Measurements from ENCODE around the gene POLR3GL. TPM values are rescaled to one million over a fixed set of nuclear protein-coding genes. Genes with fewer than 3 reads are reported as not detected.
"Not testable (repeated sequence)": the region's sequence is repeated elsewhere in the genome, so short reads cannot be mapped to it uniquely, and the experiment has no call there.

Gene POLR3GL
- total and polyA plus RNA-seq, 2 donors, result 37.5 to 89.6 TPM

GRCh38 chr1:145926686-145927062 lies 37.8 kb upstream of the POLR3GL start:
- Histone ChIP-seq H3K27ac (ENCODE audit: low read depth in 1 of 2, low read length in 1 of 2) (peak overlapping the region; percentile 97 to 99), H3K36me3 (ENCODE audit: control insufficient read depth in 2 of 2, insufficient read depth in 2 of 2, low read length in 1 of 2) (peaks cover 10 to 15% of the 10 kb centered on the region in 2 donors), H3K4me1 (ENCODE audit: control insufficient read depth in 2 of 2, insufficient read depth in 2 of 2, low read length in 2 of 2) (peaks cover 4 to 14% of the 10 kb centered on the region in 2 donors), H3K27me3 (ENCODE audit: control insufficient read depth in 2 of 2, insufficient read depth in 1 of 2, low read length in 1 of 2) (no peaks in the 10 kb centered on the region), H3K4me3 (ENCODE audit: low read length in 2 of 2) (peak overlapping the region; percentile 88 to 93), H3K9me3 (ENCODE audit: control insufficient read depth in 2 of 2, insufficient read depth in 1 of 2, low read length in 1 of 2) (no peaks in the 10 kb centered on the region)
- peak in 1 of 9 donors; percentile 36 for DNase-seq (ENCODE audit: low read depth in 6 of 9, low spot score in 9 of 9)
- WGBS, result 14% methylated on average over 19 of the region's 19 CpGs

- WGBS, result under 1% methylated on average over 41 of the region's 41 CpGs
These were observed 37.2 kb upstream of the POLR3GL start, which contains the start of gene RBM8A for GRCh38 chr1:145927063-145927886. RBM8A (minus strand) TSS chr1:145927484; CDS start chr1:145927426, 58 bp downstream.

GRCh38 chr1:145927916-145928643 lies 36.4 kb upstream of the POLR3GL start:
- peaks cover 10 to 16% of the 10 kb centered on the region in 2 donors for H3K36me3 ChIP-seq (ENCODE audit: control insufficient read depth in 2 of 2, insufficient read depth in 2 of 2, low read length in 1 of 2)
- peak overlapping the region; percentile 97 to 99 for H3K27ac ChIP-seq (ENCODE audit: low read depth in 1 of 2, low read length in 1 of 2)
- WGBS, result 71% methylated on average over 20 of the region's 20 CpGs
- peak in 1 of 9 donors; percentile 20 for DNase-seq (ENCODE audit: low read depth in 6 of 9, low spot score in 9 of 9)
- no peaks in the 10 kb centered on the region for H3K9me3 ChIP-seq (ENCODE audit: control insufficient read depth in 2 of 2, insufficient read depth in 1 of 2, low read length in 1 of 2)
- H3K4me3 ChIP-seq (ENCODE audit: low read length in 2 of 2), result peak overlapping the region; percentile 88 to 93
- H3K4me1 ChIP-seq (ENCODE audit: control insufficient read depth in 2 of 2, insufficient read depth in 2 of 2, low read length in 2 of 2), result peaks cover 4 to 17% of the 10 kb centered on the region in 2 donors
- no peaks in the 10 kb centered on the region for H3K27me3 ChIP-seq (ENCODE audit: control insufficient read depth in 2 of 2, insufficient read depth in 1 of 2, low read length in 1 of 2)

More at GRCh38 chr1:145927063-145927886, 37.2 kb upstream of the POLR3GL start, which contains the start of gene RBM8A:
- Histone ChIP-seq H3K36me3 (ENCODE audit: control insufficient read depth in 2 of 2, insufficient read depth in 2 of 2, low read length in 1 of 2) (peaks cover 10 to 17% of the 10 kb centered on the region in 2 donors), H3K9me3 (ENCODE audit: control insufficient read depth in 2 of 2, insufficient read depth in 1 of 2, low read length in 1 of 2) (no peaks in the 10 kb centered on the region), H3K4me1 (ENCODE audit: control insufficient read depth in 2 of 2, insufficient read depth in 2 of 2, low read length in 2 of 2) (peaks cover 4 to 14% of the 10 kb centered on the region in 2 donors), H3K27me3 (ENCODE audit: control insufficient read depth in 2 of 2, insufficient read depth in 1 of 2, low read length in 1 of 2) (no peaks in the 10 kb centered on the region), H3K4me3 (ENCODE audit: low read length in 2 of 2) (peak within 1 kb of the TSS; percentile 88 to 93), H3K27ac (ENCODE audit: low read depth in 1 of 2, low read length in 1 of 2) (peak within 1 kb of the TSS; percentile 97 to 99)
- peak; percentile 93 to 99 (median 98) for DNase-seq (ENCODE audit: low read depth in 6 of 9, low spot score in 9 of 9)

DNA sequence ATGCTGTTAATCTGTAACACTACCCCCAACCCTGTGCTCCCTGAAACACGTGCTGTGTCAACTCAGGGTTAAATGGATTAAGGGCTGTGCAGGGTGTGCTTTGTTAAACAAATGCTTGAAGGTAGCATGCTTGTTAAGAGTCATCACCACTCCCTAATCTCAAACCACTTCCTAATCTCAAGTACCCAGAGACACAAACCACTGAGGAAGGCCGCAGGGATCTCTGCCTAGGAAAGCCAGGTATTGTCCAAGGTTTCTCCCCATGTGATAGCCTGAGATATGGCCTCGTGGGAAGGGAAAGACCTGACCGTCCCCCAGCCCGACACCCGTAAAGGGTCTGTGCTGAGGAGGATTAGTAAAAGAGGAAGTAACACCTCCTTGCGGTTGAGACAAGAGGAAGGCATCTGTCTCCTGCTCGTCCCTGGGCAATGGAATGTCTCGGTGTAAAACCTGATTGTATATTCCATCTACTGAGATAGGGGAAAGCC lies 31.9 kb upstream of the POLR3GL start:
- H3K27me3 ChIP-seq (ENCODE audit: control insufficient read depth in 2 of 2, insufficient read depth in 1 of 2, low read length in 1 of 2), result not testable (repeated sequence)

GRCh38 chr1:145935708-145936107 lies 28.8 kb upstream of the POLR3GL start:
- DNase-seq (ENCODE audit: low read depth in 6 of 9, low spot score in 9 of 9), result no peak
- no peak overlapping the region for H3K27ac ChIP-seq (ENCODE audit: low read depth in 1 of 2, low read length in 1 of 2)
- peaks cover 13 to 28% of the 10 kb centered on the region in 2 donors for H3K36me3 ChIP-seq (ENCODE audit: control insufficient read depth in 2 of 2, insufficient read depth in 2 of 2, low read length in 1 of 2)
- peaks cover 0 to 4% of the 10 kb centered on the region in 2 donors for H3K4me1 ChIP-seq (ENCODE audit: control insufficient read depth in 2 of 2, insufficient read depth in 2 of 2, low read length in 2 of 2)
- H3K4me3 ChIP-seq (ENCODE audit: low read length in 2 of 2), result no peak overlapping the region
- H3K27me3 ChIP-seq (ENCODE audit: control insufficient read depth in 2 of 2, insufficient read depth in 1 of 2, low read length in 1 of 2), result no peaks in the 10 kb centered on the region
- no peaks in the 10 kb centered on the region for H3K9me3 ChIP-seq (ENCODE audit: control insufficient read depth in 2 of 2, insufficient read depth in 1 of 2, low read length in 1 of 2)

More for the DNA sequence above, 31.9 kb upstream of the POLR3GL start:
- Histone ChIP-seq H3K36me3 (ENCODE audit: control insufficient read depth in 2 of 2, insufficient read depth in 2 of 2, low read length in 1 of 2) (peaks cover 11 to 27% of the 10 kb centered on the region in 2 donors), H3K27ac (ENCODE audit: low read depth in 1 of 2, low read length in 1 of 2) (peak overlapping the region in 1 of 2 donors; percentile 47)
- not testable (repeated sequence) for H3K4me3 ChIP-seq (ENCODE audit: low read length in 2 of 2); H3K9me3 ChIP-seq (ENCODE audit: control insufficient read depth in 2 of 2, insufficient read depth in 1 of 2, low read length in 1 of 2); H3K4me1 ChIP-seq (ENCODE audit: control insufficient read depth in 2 of 2, insufficient read depth in 2 of 2, low read length in 2 of 2)
- 4% methylated on average over 9 of the region's 9 CpGs for whole genome bisulfite sequencing
- DNase-seq (ENCODE audit: low read depth in 6 of 9, low spot score in 9 of 9), result peak in 1 of 9 donors; percentile 52

DNA sequence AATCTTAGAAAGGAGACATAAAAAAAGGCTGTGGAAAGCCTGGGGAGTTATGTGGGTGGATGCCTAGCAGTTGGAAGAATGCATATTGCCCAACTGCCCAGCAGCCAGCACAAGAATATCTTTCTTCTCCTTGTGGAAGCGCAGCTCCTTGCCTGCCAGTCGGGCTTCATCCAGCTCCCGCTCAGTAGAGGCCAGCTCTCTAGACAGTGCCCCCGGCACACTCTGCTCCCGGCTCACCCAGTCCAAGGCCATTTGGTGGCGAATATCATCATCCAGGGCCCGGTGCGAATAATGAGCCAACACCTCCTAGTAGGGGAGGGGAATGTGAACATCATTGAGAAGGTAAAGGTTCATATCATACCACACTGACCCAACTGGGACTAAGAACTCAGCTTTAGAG lies 28.2 kb upstream of the POLR3GL start:
- no peaks in the 10 kb centered on the region for H3K27me3 ChIP-seq (ENCODE audit: control insufficient read depth in 2 of 2, insufficient read depth in 1 of 2, low read length in 1 of 2)
- no peak overlapping the region for H3K27ac ChIP-seq (ENCODE audit: low read depth in 1 of 2, low read length in 1 of 2)
- DNase-seq (ENCODE audit: low read depth in 6 of 9, low spot score in 9 of 9), result no peak
- 97% methylated on average over 8 of the region's 8 CpGs for WGBS
- H3K36me3 ChIP-seq (ENCODE audit: control insufficient read depth in 2 of 2, insufficient read depth in 2 of 2, low read length in 1 of 2), result peaks cover 13 to 28% of the 10 kb centered on the region in 2 donors
- H3K4me1 ChIP-seq (ENCODE audit: control insufficient read depth in 2 of 2, insufficient read depth in 2 of 2, low read length in 2 of 2), result peaks cover 0 to 4% of the 10 kb centered on the region in 2 donors
- no peaks in the 10 kb centered on the region for H3K9me3 ChIP-seq (ENCODE audit: control insufficient read depth in 2 of 2, insufficient read depth in 1 of 2, low read length in 1 of 2)
- no peak overlapping the region for H3K4me3 ChIP-seq (ENCODE audit: low read length in 2 of 2)

DNA sequence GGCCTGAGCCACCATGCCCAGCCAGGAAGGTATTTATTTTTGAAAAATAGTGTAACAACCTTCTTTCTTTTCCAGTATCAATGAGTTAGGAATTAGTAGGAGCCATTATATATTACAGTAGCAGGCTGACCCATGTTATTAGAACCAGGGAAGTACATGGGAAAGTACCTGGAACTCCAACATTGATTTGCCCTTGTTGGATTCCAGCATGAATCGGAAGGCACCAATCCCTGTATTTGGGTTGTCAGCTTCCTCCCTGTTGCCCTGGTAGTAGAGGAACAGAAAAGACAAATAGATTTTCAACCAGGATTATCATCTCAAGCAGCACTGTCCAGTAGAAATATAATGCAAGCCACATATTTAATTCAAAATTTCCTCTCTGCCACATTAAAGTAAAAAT lies 27.1 kb upstream of the POLR3GL start:
- Histone ChIP-seq H3K27me3 (ENCODE audit: control insufficient read depth in 2 of 2, insufficient read depth in 1 of 2, low read length in 1 of 2) (no peaks in the 10 kb centered on the region), H3K4me1 (ENCODE audit: control insufficient read depth in 2 of 2, insufficient read depth in 2 of 2, low read length in 2 of 2) (peaks cover 0 to 4% of the 10 kb centered on the region in 2 donors), H3K27ac (ENCODE audit: low read depth in 1 of 2, low read length in 1 of 2) (no peak overlapping the region), H3K36me3 (ENCODE audit: control insufficient read depth in 2 of 2, insufficient read depth in 2 of 2, low read length in 1 of 2) (peaks cover 15 to 26% of the 10 kb centered on the region in 2 donors), H3K9me3 (ENCODE audit: control insufficient read depth in 2 of 2, insufficient read depth in 1 of 2, low read length in 1 of 2) (no peaks in the 10 kb centered on the region), H3K4me3 (ENCODE audit: low read length in 2 of 2) (no peak overlapping the region)
- WGBS, result 97% methylated on average over 1 of the region's 1 CpG
- DNase-seq (ENCODE audit: low read depth in 6 of 9, low spot score in 9 of 9), result no peak

DNA sequence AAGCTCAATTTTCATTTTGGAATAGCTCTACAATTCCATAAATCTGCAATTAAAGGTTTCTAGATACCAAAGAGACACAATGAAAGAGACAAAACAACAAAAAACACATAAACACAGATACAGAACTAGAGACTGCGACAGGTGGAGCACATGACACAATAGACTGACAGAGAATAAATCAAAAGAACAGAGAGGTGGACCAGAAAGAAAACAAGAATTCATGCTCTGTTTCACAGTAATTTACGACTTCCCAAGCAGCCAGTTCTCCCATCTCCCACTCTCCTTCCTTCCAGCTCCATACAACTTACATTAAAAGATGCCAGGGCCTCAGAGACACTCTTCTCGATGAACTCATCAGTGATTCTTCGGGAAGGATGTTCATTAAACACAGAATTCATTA lies 22.1 kb upstream of the POLR3GL start:
- no peak for DNase-seq (ENCODE audit: low read depth in 6 of 9, low spot score in 9 of 9)
- 94% methylated on average over 4 of the region's 4 CpGs for whole genome bisulfite sequencing
- H3K4me1 ChIP-seq (ENCODE audit: control insufficient read depth in 2 of 2, insufficient read depth in 2 of 2, low read length in 2 of 2), result no peaks in the 10 kb centered on the region
- H3K36me3 ChIP-seq (ENCODE audit: control insufficient read depth in 2 of 2, insufficient read depth in 2 of 2, low read length in 1 of 2), result peaks cover 12 to 21% of the 10 kb centered on the region in 2 donors
- H3K27ac ChIP-seq (ENCODE audit: low read depth in 1 of 2, low read length in 1 of 2), result no peak overlapping the region
- H3K4me3 ChIP-seq (ENCODE audit: low read length in 2 of 2), result no peak overlapping the region
- no peaks in the 10 kb centered on the region for H3K27me3 ChIP-seq (ENCODE audit: control insufficient read depth in 2 of 2, insufficient read depth in 1 of 2, low read length in 1 of 2)
- H3K9me3 ChIP-seq (ENCODE audit: control insufficient read depth in 2 of 2, insufficient read depth in 1 of 2, low read length in 1 of 2), result no peaks in the 10 kb centered on the region

GRCh38 chr1:145942871-145943270 lies 21.6 kb upstream of the POLR3GL start:
- no peak overlapping the region for H3K27ac ChIP-seq (ENCODE audit: low read depth in 1 of 2, low read length in 1 of 2)
- no peaks in the 10 kb centered on the region for H3K27me3 ChIP-seq (ENCODE audit: control insufficient read depth in 2 of 2, insufficient read depth in 1 of 2, low read length in 1 of 2)
- H3K4me3 ChIP-seq (ENCODE audit: low read length in 2 of 2), result no peak overlapping the region
- H3K9me3 ChIP-seq (ENCODE audit: control insufficient read depth in 2 of 2, insufficient read depth in 1 of 2, low read length in 1 of 2), result no peaks in the 10 kb centered on the region
- peaks cover 15 to 19% of the 10 kb centered on the region in 2 donors for H3K36me3 ChIP-seq (ENCODE audit: control insufficient read depth in 2 of 2, insufficient read depth in 2 of 2, low read length in 1 of 2)
- H3K4me1 ChIP-seq (ENCODE audit: control insufficient read depth in 2 of 2, insufficient read depth in 2 of 2, low read length in 2 of 2), result no peaks in the 10 kb centered on the region
- no peak for DNase-seq (ENCODE audit: low read depth in 6 of 9, low spot score in 9 of 9)
- 97% methylated on average over 6 of the region's 6 CpGs for WGBS
